ENCODE data around the gene C6orf47.

DNA sequence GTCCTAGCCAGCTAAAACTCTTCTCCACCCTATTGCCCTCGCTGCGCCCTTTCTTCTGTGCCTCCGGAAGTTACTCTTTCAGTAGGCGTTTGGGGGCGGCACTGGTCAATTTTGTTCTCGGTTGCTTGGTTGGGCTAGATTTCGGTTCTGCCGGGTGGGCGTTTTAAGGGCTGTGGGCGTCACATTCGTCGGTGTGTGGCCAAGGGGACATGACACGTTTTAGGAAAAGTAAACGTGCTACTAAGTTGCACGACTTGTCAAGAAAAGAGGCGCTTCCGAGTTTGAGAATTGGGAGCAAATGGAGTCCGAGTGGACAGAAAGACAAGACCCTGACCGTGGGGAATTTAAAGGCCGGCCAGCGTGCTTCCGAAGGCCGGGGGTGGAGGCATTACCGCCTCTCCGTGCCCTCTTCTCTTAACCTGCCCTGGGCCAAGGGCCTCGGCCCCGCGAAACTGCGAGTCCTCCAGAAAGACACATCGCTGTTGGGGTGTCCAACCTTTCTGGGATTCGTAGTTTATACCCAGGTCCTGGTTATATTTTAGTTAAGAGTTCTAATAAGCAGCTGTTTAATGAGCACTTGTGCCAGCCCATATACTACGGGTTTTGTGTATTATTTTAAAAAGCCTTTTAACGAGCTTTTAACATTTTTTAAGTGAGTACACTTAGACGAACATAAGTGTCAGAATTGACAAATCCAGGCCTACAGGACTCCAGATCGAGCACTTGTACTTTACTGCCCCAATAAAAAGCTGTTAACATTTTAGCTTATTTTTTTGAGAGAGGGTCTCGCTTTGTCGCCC, 7.5 kb downstream of the C6orf47 start:
- TF ChIP-seq, protein P1, sequence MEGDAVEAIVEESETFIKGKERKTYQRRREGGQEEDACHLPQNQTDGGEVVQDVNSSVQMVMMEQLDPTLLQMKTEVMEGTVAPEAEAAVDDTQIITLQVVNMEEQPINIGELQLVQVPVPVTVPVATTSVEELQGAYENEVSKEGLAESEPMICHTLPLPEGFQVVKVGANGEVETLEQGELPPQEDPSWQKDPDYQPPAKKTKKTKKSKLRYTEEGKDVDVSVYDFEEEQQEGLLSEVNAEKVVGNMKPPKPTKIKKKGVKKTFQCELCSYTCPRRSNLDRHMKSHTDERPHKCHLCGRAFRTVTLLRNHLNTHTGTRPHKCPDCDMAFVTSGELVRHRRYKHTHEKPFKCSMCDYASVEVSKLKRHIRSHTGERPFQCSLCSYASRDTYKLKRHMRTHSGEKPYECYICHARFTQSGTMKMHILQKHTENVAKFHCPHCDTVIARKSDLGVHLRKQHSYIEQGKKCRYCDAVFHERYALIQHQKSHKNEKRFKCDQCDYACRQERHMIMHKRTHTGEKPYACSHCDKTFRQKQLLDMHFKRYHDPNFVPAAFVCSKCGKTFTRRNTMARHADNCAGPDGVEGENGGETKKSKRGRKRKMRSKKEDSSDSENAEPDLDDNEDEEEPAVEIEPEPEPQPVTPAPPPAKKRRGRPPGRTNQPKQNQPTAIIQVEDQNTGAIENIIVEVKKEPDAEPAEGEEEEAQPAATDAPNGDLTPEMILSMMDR (IDR thresholded peaks at IDR 0.05; ENCODE audit: low read depth, low read length, missing input control), result no peak
- TF ChIP-seq EGR1 (IDR thresholded peaks at IDR 0.05; ENCODE audit: low read depth in 2 of 2) (peak; percentile 62 to 66), MAX (IDR thresholded peaks at IDR 0.05) (peak; percentile 5), GABPA (IDR thresholded peaks at IDR 0.05 in 1 of 2, conservative IDR thresholded peaks at IDR 0.05 in 1 of 2) (no peak)
- TF ChIP-seq, protein P2, sequence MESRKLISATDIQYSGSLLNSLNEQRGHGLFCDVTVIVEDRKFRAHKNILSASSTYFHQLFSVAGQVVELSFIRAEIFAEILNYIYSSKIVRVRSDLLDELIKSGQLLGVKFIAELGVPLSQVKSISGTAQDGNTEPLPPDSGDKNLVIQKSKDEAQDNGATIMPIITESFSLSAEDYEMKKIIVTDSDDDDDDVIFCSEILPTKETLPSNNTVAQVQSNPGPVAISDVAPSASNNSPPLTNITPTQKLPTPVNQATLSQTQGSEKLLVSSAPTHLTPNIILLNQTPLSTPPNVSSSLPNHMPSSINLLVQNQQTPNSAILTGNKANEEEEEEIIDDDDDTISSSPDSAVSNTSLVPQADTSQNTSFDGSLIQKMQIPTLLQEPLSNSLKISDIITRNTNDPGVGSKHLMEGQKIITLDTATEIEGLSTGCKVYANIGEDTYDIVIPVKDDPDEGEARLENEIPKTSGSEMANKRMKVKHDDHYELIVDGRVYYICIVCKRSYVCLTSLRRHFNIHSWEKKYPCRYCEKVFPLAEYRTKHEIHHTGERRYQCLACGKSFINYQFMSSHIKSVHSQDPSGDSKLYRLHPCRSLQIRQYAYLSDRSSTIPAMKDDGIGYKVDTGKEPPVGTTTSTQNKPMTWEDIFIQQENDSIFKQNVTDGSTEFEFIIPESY (IDR thresholded peaks at IDR 0.05), result peak; percentile 11

Measured in liver (tissue), 3 donors.